ENCODE results near the gene FOXO6.

Gene FOXO6

GRCh38 chr1:41386196-41386663 lies 25.0 kb downstream of the FOXO6 start:
- no peak for DNase-seq

- peak; percentile 70 for DNase-seq
Measured at GRCh38 chr1:41387667-41388091, 26.4 kb downstream of the FOXO6 start.

- DNase-seq: no peak
Measured at GRCh38 chr1:41388510-41388909, 27.3 kb downstream of the FOXO6 start.

- no peak for DNase-seq
Measured at GRCh38 chr1:41389009-41389408, 27.8 kb downstream of the FOXO6 start.

- DNase-seq: no peak
Measured at GRCh38 chr1:41390166-41390565, 28.9 kb downstream of the FOXO6 start.

- DNase-seq: no peak
Measured at GRCh38 chr1:41390573-41390972, 29.3 kb downstream of the FOXO6 start.

GRCh38 chr1:41391834-41392527 lies 30.7 kb downstream of the FOXO6 start:
- DNase-seq: no peak

- no peak for DNase-seq
Measured at GRCh38 chr1:41392528-41392924, 31.3 kb downstream of the FOXO6 start.

- DNase-seq: no peak
Measured at GRCh38 chr1:41393716-41394368, 32.6 kb downstream of the FOXO6 start.

- DNase-seq: no peak
Measured at GRCh38 chr1:41394369-41394744, 33.1 kb downstream of the FOXO6 start.

GRCh38 chr1:41394959-41395956 lies 34.0 kb downstream of the FOXO6 start:
- DNase-seq: no peak

GRCh38 chr1:41396084-41396483 lies 34.9 kb downstream of the FOXO6 start:
- DNase-seq: no peak

GRCh38 chr1:41397020-41397419 lies 35.8 kb downstream of the FOXO6 start:
- DNase-seq: no peak

GRCh38 chr1:41397753-41398330 lies 36.6 kb downstream of the FOXO6 start:
- no peak for DNase-seq

GRCh38 chr1:41399145-41399795 lies 38.0 kb downstream of the FOXO6 start:
- no peak for DNase-seq

GRCh38 chr1:41400225-41400624 lies 39.0 kb downstream of the FOXO6 start:
- no peak for DNase-seq

- DNase-seq: no peak
Measured at GRCh38 chr1:41401899-41402298, 40.7 kb downstream of the FOXO6 start.

GRCh38 chr1:41404308-41404761 lies 43.1 kb downstream of the FOXO6 start:
- peak; percentile 68 for DNase-seq

- no peak for DNase-seq
Measured at GRCh38 chr1:41407664-41408252, 46.5 kb downstream of the FOXO6 start.

- no peak for DNase-seq
Measured at GRCh38 chr1:41408691-41409090, 47.5 kb downstream of the FOXO6 start.

- DNase-seq: no peak
Measured at GRCh38 chr1:41409825-41410224, 48.6 kb downstream of the FOXO6 start.

- DNase-seq: no peak
Measured at GRCh38 chr1:41410462-41410861, 49.2 kb downstream of the FOXO6 start.

All from NCI-H2227 treated with DMSO at 0.1 percent for 48 hours (cell line).